Smooth muscle cell (in vitro differentiated cells): ENCODE data around the gene PILRA. TPM values are rescaled to one million over a fixed set of nuclear protein-coding genes. Genes with fewer than 3 reads are reported as not detected.

ENCODE experiments used
- DNase-seq: peaks from one replicate; lab custom pipeline; 2025; ENCODE audit not compliant: unreplicated experiment; lab: John Stamatoyannopoulos, UW
- H2AFZ ChIP-seq: fragments of 200-600 bp; sonication (generic); 2 replicates; pipeline ENCODE4 v1.6.0; 2016; ENCODE audit warnings: antibody characterized with exemption, low read depth, mild to moderate bottlenecking
- H3F3A ChIP-seq: fragments of 200-600 bp; sonication (generic); 2 replicates; pipeline ENCODE4 v1.6.0; 2017; ENCODE audit warnings: antibody characterized with exemption, low read depth
- H3K27ac ChIP-seq: fragments of 200-600 bp; sonication (generic); 2 replicates; pipeline ENCODE4 v1.5.1; 2016; ENCODE audit warnings: low read depth, mild to moderate bottlenecking
- H3K27me3 ChIP-seq: fragments of 200-600 bp; sonication (generic); 2 replicates; pipeline ENCODE4 v1.6.1; 2016; ENCODE audit warnings: low read depth, mild to moderate bottlenecking
- H3K36me3 ChIP-seq: fragments of 200-600 bp; sonication (generic); 2 replicates; pipeline ENCODE4 v1.5.1; 2016; ENCODE audit warnings: low read depth
- H3K4me1 ChIP-seq: fragments of 200-600 bp; sonication (generic); 2 replicates; pipeline ENCODE4 v1.5.1; 2016; ENCODE audit warnings: low read depth
- H3K4me2 ChIP-seq: fragments of 200-600 bp; sonication (generic); 2 replicates; pipeline ENCODE4 v1.6.0; 2016; ENCODE audit warnings: mild to moderate bottlenecking
- H3K4me3 ChIP-seq: fragments of 200-600 bp; sonication (generic); 2 replicates; pipeline ENCODE4 v1.5.1; 2016; ENCODE audit warnings: mild to moderate bottlenecking
- H3K79me2 ChIP-seq: fragments of 200-600 bp; sonication (generic); 2 replicates; pipeline ENCODE4 v1.6.0; 2016; ENCODE audit warnings: low read depth, mild to moderate bottlenecking
- H3K9ac ChIP-seq: fragments of 200-600 bp; sonication (generic); 2 replicates; pipeline ENCODE4 v1.6.0; 2016; ENCODE audit warnings: low read depth
- H3K9me3 ChIP-seq: fragments of 200-600 bp; sonication (generic); replicated peaks from 2 replicates; pipeline ENCODE4 v1.5.1; 2016; ENCODE audit warnings: low read depth
- H4K20me1 ChIP-seq: fragments of 200-600 bp; sonication (generic); 2 replicates; pipeline ENCODE4 v1.6.0; 2016; ENCODE audit warnings: low read depth
- CTCF ChIP-seq: fragments of 200-600 bp; sonication (generic); IDR thresholded peaks from 2 replicates; pipeline ENCODE4 v1.5.1; 2017; ENCODE audit warnings: borderline replicate concordance, mild to moderate bottlenecking, antibody characterized with exemption; ENCODE audit not compliant: insufficient read depth, poor library complexity, severe bottlenecking
- WGBS: methylation state at CpG from one replicate; pipeline ENCODE4 v1.1.7; 2016; ENCODE audit warnings: low lambda C conversion rate; 5-methylcytosine and 5-hydroxymethylcytosine counted together
- polyA plus RNA-seq: library from polyadenylated mRNA; unstranded; fragments of >200 nt; fragmentation: Nextera tagmentation; extraction: Ambion mirVana; gene quantifications from 2 replicates; pipeline ENCODE4 v1.2.1, GENCODE V29; 2016
- total RNA-seq: library from RNA; depleted of rRNA; stranded (reverse); fragments of >200 nt; gene quantifications from 2 replicates; pipeline ENCODE4 v1.2.3, GENCODE V29; 2014

Gene PILRA
- total and polyA plus RNA-seq, 2 experiments from 2014 or later = 1.4 to 2.0 TPM

- Histone ChIP-seq H2AFZ (no peak overlapping the region), H3F3A (peaks cover 10% of the 10 kb centered on the region), H3K4me3 (no peak overlapping the region), H3K36me3 (peaks cover 11% of the 10 kb centered on the region), H3K9ac (no peak overlapping the region), H3K4me2 (no peak overlapping the region), H3K27ac (no peak overlapping the region), H3K27me3 (no peaks in the 10 kb centered on the region), H3K79me2 (peaks cover 4% of the 10 kb centered on the region), H3K9me3 (no peaks in the 10 kb centered on the region), H3K4me1 (no peaks in the 10 kb centered on the region), H4K20me1 (peaks cover 31% of the 10 kb centered on the region)
- no peak for TF ChIP-seq CTCF
- no peak for DNase-seq
These were observed 26.4 kb upstream of the PILRA start for GRCh38 chr7:100346921-100347320.

- H3K4me1 ChIP-seq = no peaks in the 10 kb centered on the region
These were observed 24.5 kb upstream of the PILRA start for GRCh38 chr7:100348805-100349204.

GRCh38 chr7:100349757-100350156, 23.5 kb upstream of the PILRA start:
- Histone ChIP-seq H3K79me2 (no peaks in the 10 kb centered on the region), H3K4me2 (no peak overlapping the region)

More at GRCh38 chr7:100348805-100349204, 24.5 kb upstream of the PILRA start:
- no peak overlapping the region for H3K4me2 ChIP-seq
- peaks cover 21% of the 10 kb centered on the region for H4K20me1 ChIP-seq
- no peaks in the 10 kb centered on the region for H3K27me3 ChIP-seq
- TF ChIP-seq CTCF = no peak
- peaks cover 11% of the 10 kb centered on the region for H3K36me3 ChIP-seq
- DNase-seq = no peak
- H3K27ac ChIP-seq = no peak overlapping the region
- no peak overlapping the region for H3K9ac ChIP-seq
- H2AFZ ChIP-seq = no peak overlapping the region
- no peaks in the 10 kb centered on the region for H3K79me2 ChIP-seq
- H3K9me3 ChIP-seq = no peaks in the 10 kb centered on the region
- no peak overlapping the region for H3K4me3 ChIP-seq
- H3F3A ChIP-seq = peaks cover 5% of the 10 kb centered on the region

More at GRCh38 chr7:100349757-100350156, 23.5 kb upstream of the PILRA start:
- no peak for TF ChIP-seq CTCF
- peaks cover 12% of the 10 kb centered on the region for H4K20me1 ChIP-seq
- no peak overlapping the region for H3K9ac ChIP-seq
- H3K36me3 ChIP-seq = peaks cover 11% of the 10 kb centered on the region
- peaks cover 2% of the 10 kb centered on the region for H3F3A ChIP-seq
- 98% methylated on average over 6 of the region's 6 CpGs for WGBS
- H3K4me3 ChIP-seq = no peak overlapping the region
- no peaks in the 10 kb centered on the region for H3K27me3 ChIP-seq
- H2AFZ ChIP-seq = no peak overlapping the region
- H3K27ac ChIP-seq = no peak overlapping the region
- no peaks in the 10 kb centered on the region for H3K4me1 ChIP-seq
- no peak for DNase-seq
- H3K9me3 ChIP-seq = no peaks in the 10 kb centered on the region
